ENCODE results near the gene LRRTM4.

DNA sequence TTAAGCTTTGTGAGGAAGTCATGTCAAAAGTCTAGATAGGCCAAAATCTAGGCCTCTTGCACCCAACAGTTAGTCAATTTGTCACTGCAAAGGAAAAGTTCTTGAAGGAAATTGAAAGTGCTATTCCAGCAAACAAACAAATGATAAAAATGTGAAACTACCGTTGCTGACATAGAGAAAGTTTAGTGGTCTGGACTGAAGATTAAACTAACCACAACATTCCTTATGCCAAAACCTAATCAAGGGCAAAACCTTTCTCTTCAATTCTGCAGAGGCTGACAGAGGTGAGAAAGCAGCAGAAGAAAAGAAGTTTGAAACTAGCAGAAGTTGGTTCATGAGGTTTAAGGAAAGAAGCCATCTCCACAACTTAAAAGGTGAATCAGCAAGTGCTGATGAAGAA lies 44.0 kb upstream of the LRRTM4 start:
- TF ChIP-seq, protein P1, sequence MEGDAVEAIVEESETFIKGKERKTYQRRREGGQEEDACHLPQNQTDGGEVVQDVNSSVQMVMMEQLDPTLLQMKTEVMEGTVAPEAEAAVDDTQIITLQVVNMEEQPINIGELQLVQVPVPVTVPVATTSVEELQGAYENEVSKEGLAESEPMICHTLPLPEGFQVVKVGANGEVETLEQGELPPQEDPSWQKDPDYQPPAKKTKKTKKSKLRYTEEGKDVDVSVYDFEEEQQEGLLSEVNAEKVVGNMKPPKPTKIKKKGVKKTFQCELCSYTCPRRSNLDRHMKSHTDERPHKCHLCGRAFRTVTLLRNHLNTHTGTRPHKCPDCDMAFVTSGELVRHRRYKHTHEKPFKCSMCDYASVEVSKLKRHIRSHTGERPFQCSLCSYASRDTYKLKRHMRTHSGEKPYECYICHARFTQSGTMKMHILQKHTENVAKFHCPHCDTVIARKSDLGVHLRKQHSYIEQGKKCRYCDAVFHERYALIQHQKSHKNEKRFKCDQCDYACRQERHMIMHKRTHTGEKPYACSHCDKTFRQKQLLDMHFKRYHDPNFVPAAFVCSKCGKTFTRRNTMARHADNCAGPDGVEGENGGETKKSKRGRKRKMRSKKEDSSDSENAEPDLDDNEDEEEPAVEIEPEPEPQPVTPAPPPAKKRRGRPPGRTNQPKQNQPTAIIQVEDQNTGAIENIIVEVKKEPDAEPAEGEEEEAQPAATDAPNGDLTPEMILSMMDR (optimal IDR thresholded peaks at IDR 0.05 in 1 of 3, IDR thresholded peaks at IDR 0.05 in 1 of 3, conservative IDR thresholded peaks at IDR 0.05 in 1 of 3; ENCODE audit: extremely low read depth in 1 of 3, insufficient read depth in 2 of 3, low read length in 3 of 3), result no peak
- no peak for TF ChIP-seq EZH2 (IDR thresholded peaks at IDR 0.05; ENCODE audit: low read length)
